ENCODE measurements around the gene ZSWIM8.

Gene ZSWIM8

DNA sequence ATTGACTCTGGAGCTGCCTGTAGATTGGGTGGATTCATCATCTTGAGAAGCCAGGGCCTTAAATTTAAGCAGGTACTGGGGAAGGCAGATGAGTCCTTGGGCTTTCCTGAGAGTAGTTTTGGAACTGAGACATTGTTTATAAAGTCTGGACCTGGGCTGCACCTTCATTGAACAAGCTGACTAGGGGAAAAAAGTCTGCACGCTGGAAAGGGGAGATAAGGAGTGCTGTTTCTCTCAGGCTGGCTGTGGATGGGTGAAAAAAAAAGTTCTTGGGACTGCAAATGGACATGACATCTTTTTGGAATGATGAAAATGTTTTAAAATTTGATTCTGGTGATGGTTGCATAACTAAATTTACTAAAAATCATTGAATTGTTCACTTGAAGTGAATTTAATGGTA is 29.2 kb upstream of the ZSWIM8 start (continued):
- TF ChIP-seq MYNN (tag by site-specific recombination; IDR thresholded peaks at IDR 0.05; ENCODE audit: borderline replicate concordance): no peak
- TF ChIP-seq ZBTB48 (tag by site-specific recombination; IDR thresholded peaks at IDR 0.05): no peak

GRCh38 chr10:73758704-73759511 is 26.5 kb upstream of the ZSWIM8 start:
- TF ChIP-seq ZNF600 (tag by site-specific recombination; IDR thresholded peaks at IDR 0.05) (no peak), ZNF211 (tag by site-specific recombination; IDR thresholded peaks at IDR 0.05; ENCODE audit: low read depth) (no peak), KLF7 (tag by site-specific recombination; IDR thresholded peaks at IDR 0.05; ENCODE audit: borderline replicate concordance) (no peak), GLI2 (tag by site-specific recombination; IDR thresholded peaks at IDR 0.05; ENCODE audit: borderline replicate concordance, low read depth) (no peak)
- TF ChIP-seq, protein P1, sequence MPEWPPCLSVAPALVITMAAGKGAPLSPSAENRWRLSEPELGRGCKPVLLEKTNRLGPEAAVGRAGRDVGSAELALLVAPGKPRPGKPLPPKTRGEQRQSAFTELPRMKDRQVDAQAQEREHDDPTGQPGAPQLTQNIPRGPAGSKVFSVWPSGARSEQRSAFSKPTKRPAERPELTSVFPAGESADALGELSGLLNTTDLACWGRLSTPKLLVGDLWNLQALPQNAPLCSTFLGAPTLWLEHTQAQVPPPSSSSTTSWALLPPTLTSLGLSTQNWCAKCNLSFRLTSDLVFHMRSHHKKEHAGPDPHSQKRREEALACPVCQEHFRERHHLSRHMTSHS (tag by site-specific recombination; IDR thresholded peaks at IDR 0.05): no peak
- Histone ChIP-seq H3K9me3 (ENCODE audit: control insufficient read depth, insufficient read depth, low read depth, low read length) (no peaks in the 10 kb centered on the region), H3K36me3 (ENCODE audit: control insufficient read depth in 2 of 2, insufficient read depth in 1 of 2, low read length in 2 of 2) (peaks cover 44 to 75% of the 10 kb centered on the region in 2 experiments), H3K27ac (ENCODE audit: extremely low read depth, low read depth, low read length) (no peak overlapping the region), H3K4me3 (ENCODE audit: low read depth, low read length) (no peak overlapping the region), H3K4me1 (ENCODE audit: control insufficient read depth, insufficient read depth, low read length) (no peaks in the 10 kb centered on the region)
- ChIA-PET POLR2A (interaction anchor here (0.6 kb wide), 1 partner anchor 13 kb away, joined by 3 read pairs; no protein-coding TSS in a partner anchor), CTCF (interaction anchor here (0.6 to 1.1 kb wide), 5 partner anchors 13 to 454 kb away, joined by 3 to 4 read pairs (median 3); no protein-coding TSS in a partner anchor)

DNA sequence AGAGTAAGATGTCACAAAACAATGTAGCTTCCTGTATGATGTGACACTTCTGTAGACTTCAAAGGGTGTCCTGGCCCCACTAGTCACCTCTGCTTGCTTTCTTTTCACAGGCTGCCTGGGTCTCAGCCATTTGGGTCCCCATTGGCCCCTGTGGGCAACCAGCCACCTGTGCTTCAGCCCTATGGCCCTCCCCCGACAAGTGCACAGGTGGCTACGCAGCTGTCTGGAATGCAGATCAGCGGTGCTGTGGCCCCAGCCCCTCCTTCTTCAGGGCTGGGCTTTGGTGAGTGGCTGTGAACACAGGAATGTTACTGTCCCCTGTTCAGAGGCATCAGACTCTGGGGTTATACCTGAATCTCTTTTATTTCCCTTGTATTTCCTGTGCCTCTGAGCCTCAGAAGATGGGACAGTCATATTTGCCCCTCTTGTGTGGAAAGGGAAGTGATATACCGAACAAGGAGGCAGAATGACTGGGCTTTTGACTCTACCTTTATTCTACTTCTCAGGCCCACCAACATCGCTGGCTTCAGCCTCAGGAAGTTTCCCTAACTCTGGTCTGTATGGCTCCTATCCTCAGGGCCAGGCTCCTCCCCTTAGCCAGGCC is 25.8 kb upstream of the ZSWIM8 start:
- CTCF ChIA-PET: interaction anchor here (0.6 to 1.1 kb wide), 3 partner anchors 12 to 349 kb away, joined by 3 to 4 read pairs (median 3); no protein-coding TSS in a partner anchor
- Histone ChIP-seq H3K36me3 (ENCODE audit: control insufficient read depth in 2 of 2, insufficient read depth in 1 of 2, low read length in 2 of 2) (peaks cover 38 to 76% of the 10 kb centered on the region in 2 experiments), H3K9me3 (ENCODE audit: control insufficient read depth, insufficient read depth, low read depth, low read length) (no peaks in the 10 kb centered on the region), H3K4me3 (ENCODE audit: low read depth, low read length) (no peak overlapping the region), H3K27ac (ENCODE audit: extremely low read depth, low read depth, low read length) (no peak overlapping the region), H3K4me1 (ENCODE audit: control insufficient read depth, insufficient read depth, low read length) (no peaks in the 10 kb centered on the region)
- TF ChIP-seq ZBTB1 (tag by site-specific recombination; IDR thresholded peaks at IDR 0.05) (no peak), GLI4 (tag by site-specific recombination; IDR thresholded peaks at IDR 0.05) (no peak), ZNF292 (tag by site-specific recombination; IDR thresholded peaks at IDR 0.05; ENCODE audit: borderline replicate concordance, low read depth) (no peak), ZNF549 (tag by site-specific recombination; IDR thresholded peaks at IDR 0.05) (no peak), ZIC2 (tag by site-specific recombination; IDR thresholded peaks at IDR 0.05) (no peak), SP7 (tag by site-specific recombination; IDR thresholded peaks at IDR 0.05) (no peak)
- POLR2A ChIA-PET: no interaction called here

- Histone ChIP-seq H3K27ac (ENCODE audit: extremely low read depth, low read depth, low read length) (no peak overlapping the region), H3K4me1 (ENCODE audit: control insufficient read depth, insufficient read depth, low read length) (no peaks in the 10 kb centered on the region), H3K9me3 (ENCODE audit: control insufficient read depth, insufficient read depth, low read depth, low read length) (no peaks in the 10 kb centered on the region), H3K36me3 (ENCODE audit: control insufficient read depth in 2 of 2, insufficient read depth in 1 of 2, low read length in 2 of 2) (peaks cover 44 to 87% of the 10 kb centered on the region in 2 experiments), H3K4me3 (ENCODE audit: low read depth, low read length) (no peak overlapping the region)
- ChIA-PET POLR2A (no interaction called here), CTCF (interaction anchor here (0.5 kb wide), 1 partner anchor 18 kb away, joined by 3 read pairs; no protein-coding TSS in a partner anchor)
- TF ChIP-seq MYNN (tag by site-specific recombination; IDR thresholded peaks at IDR 0.05; ENCODE audit: borderline replicate concordance): no peak
- no peak for TF ChIP-seq ZFP37 (tag by site-specific recombination; IDR thresholded peaks at IDR 0.05)
- TF ChIP-seq, protein P1 (tag by site-specific recombination; IDR thresholded peaks at IDR 0.05): no peak
- no peak for TF ChIP-seq ZNF555 (tag by site-specific recombination; conservative IDR thresholded peaks at IDR 0.05)
- TF ChIP-seq PRDM6 (tag by site-specific recombination; IDR thresholded peaks at IDR 0.05): no peak
- TF ChIP-seq ZNF292 (tag by site-specific recombination; IDR thresholded peaks at IDR 0.05; ENCODE audit: borderline replicate concordance, low read depth): no peak
- TF ChIP-seq ELK4 (IDR thresholded peaks at IDR 0.05; ENCODE audit: borderline replicate concordance, low read depth, low read length): no peak
- no peak for TF ChIP-seq OSR2 (tag by site-specific recombination; IDR thresholded peaks at IDR 0.05)
These were observed 23.6 kb upstream of the ZSWIM8 start for GRCh38 chr10:73761781-73762180.

All from HEK293 (cell line).